ENCODE results near the gene MGAT4D.
"Not testable (repeated sequence)": the region's sequence is repeated elsewhere in the genome, so short reads cannot be mapped to it uniquely, and the experiment has no call there.

The MGAT4D gene

GRCh38 chr4:140497747-140498636, at the start of gene MGAT4D:
Gene MGAT4D (minus strand): TSS chr4:140498293. CDS start chr4:140498222, 71 bp downstream.
- DNase-seq (ENCODE audit: low spot score), result no peak
- ChIA-PET CTCF (interaction anchor here (0.5 kb wide), 1 partner anchor 270 kb away, joined by 3 read pairs; no protein-coding TSS in a partner anchor), POLR2A (ENCODE audit: low non-redundant PET) (no interaction called here)
- no peak for TF ChIP-seq CTCF (conservative IDR thresholded peaks at IDR 0.05; ENCODE audit: low read depth)
- no peak within 1 kb of the TSS for H3K27ac ChIP-seq

GRCh38 chr4:140533951-140534480, 35.9 kb upstream of the MGAT4D start:
- POLR2A ChIA-PET (ENCODE audit: low non-redundant PET), result no interaction called here
- TF ChIP-seq CTCF (conservative IDR thresholded peaks at IDR 0.05; ENCODE audit: low read depth), result no peak
- CTCF ChIA-PET, result interaction anchor here (0.6 to 0.9 kb wide), 2 partner anchors 101 to 174 kb away, joined by 3 to 4 read pairs; no protein-coding TSS in a partner anchor
- no peak for DNase-seq (ENCODE audit: low spot score)
- no peak overlapping the region for H3K27ac ChIP-seq

GRCh38 chr4:140529434-140529833, 31.3 kb upstream of the MGAT4D start:
- no peak overlapping the region for H3K27ac ChIP-seq
- DNase-seq (ENCODE audit: low spot score), result no peak
- POLR2A ChIA-PET (ENCODE audit: low non-redundant PET), result no interaction called here
- CTCF ChIA-PET, result no interaction called here
- no peak for TF ChIP-seq CTCF (conservative IDR thresholded peaks at IDR 0.05; ENCODE audit: low read depth)

GRCh38 chr4:140523857-140524742, 26.0 kb upstream of the MGAT4D start, which contains the start of gene ELMOD2:
Gene ELMOD2 (plus strand): TSS chr4:140524168. CDS start chr4:140525429, 1,261 bp downstream.
- DNase-seq (ENCODE audit: low spot score), result peak; percentile 99
- ChIA-PET POLR2A (ENCODE audit: low non-redundant PET) (no interaction called here), CTCF (interaction anchor here (0.6 to 0.9 kb wide), 4 partner anchors 47 to 194 kb away, joined by 3 to 4 read pairs (median 3); no protein-coding TSS in a partner anchor)
- peak; percentile 96 for TF ChIP-seq CTCF (conservative IDR thresholded peaks at IDR 0.05; ENCODE audit: low read depth)
- H3K27ac ChIP-seq, result peak within 1 kb of the TSS; percentile 80

- no peak for TF ChIP-seq CTCF (conservative IDR thresholded peaks at IDR 0.05; ENCODE audit: low read depth)
- DNase-seq (ENCODE audit: low spot score), result no peak
- CTCF ChIA-PET, result interaction anchor here (0.6 kb wide), 1 partner anchor 46 kb away, joined by 4 read pairs; no protein-coding TSS in a partner anchor
These were observed 25.3 kb upstream of the MGAT4D start for GRCh38 chr4:140523370-140523856.

GRCh38 chr4:140515423-140515822, 17.3 kb upstream of the MGAT4D start:
- ChIA-PET CTCF (no interaction called here), POLR2A (ENCODE audit: low non-redundant PET) (no interaction called here)
- no peak overlapping the region for H3K27ac ChIP-seq
- no peak for TF ChIP-seq CTCF (conservative IDR thresholded peaks at IDR 0.05; ENCODE audit: low read depth)
- DNase-seq (ENCODE audit: low spot score), result no peak

More at GRCh38 chr4:140523370-140523856, 25.3 kb upstream of the MGAT4D start:
- H3K27ac ChIP-seq, result no peak overlapping the region
- POLR2A ChIA-PET (ENCODE audit: low non-redundant PET), result no interaction called here

- H3K27ac ChIP-seq; POLR2A ChIA-PET (ENCODE audit: low non-redundant PET); CTCF ChIA-PET; DNase-seq (ENCODE audit: low spot score): not testable (repeated sequence)
These were observed 15.7 kb upstream of the MGAT4D start for GRCh38 chr4:140513765-140514164.

All from RWPE1 (cell line).